Measurements from ENCODE around the gene ME1. TPM values are rescaled to one million over a fixed set of nuclear protein-coding genes. Genes with fewer than 3 reads are reported as not detected.
"Not testable (repeated sequence)": the region's sequence is repeated elsewhere in the genome, so short reads cannot be mapped to it uniquely, and the experiment has no call there.

The ME1 gene
- total RNA-seq, 1 experiment from 2014 or later = 40.5 TPM

- ATAC-seq = no peak
- intact Hi-C loops (cut with micrococcal nuclease) = no loop called here
- H3K27ac ChIP-seq (ENCODE audit: low read depth, low read length) = no peak overlapping the region
- ChIA-PET POLR2A (no interaction called here), CTCF (no interaction called here), RAD21 (ENCODE audit: low non-redundant PET in 1 of 2, low total read pairs in 2 of 2, uncharacterized antibody in 2 of 2, unreplicated experiment in 2 of 2) (no interaction called here)
- DNase-seq (ENCODE audit: low read depth, low spot score) = no peak
- H3K27me3 ChIP-seq (ENCODE audit: insufficient read depth, low read length) = no peaks in the 10 kb centered on the region
- H4K20me1 ChIP-seq (ENCODE audit: insufficient read depth) = no peaks in the 10 kb centered on the region
- no peak overlapping the region for H3K9ac ChIP-seq (ENCODE audit: low read length)
- no TSS peak for BruUV-seq (replicated peaks)
- H3K4me2 ChIP-seq (ENCODE audit: low read length) = no peak overlapping the region
- H3K36me3 ChIP-seq (ENCODE audit: control insufficient read depth in 1 of 2, insufficient read depth in 2 of 2, low read length in 2 of 2) = no peaks in the 10 kb centered on the region; a peak in 1 of 4 replicates
- no peaks in the 10 kb centered on the region for H3K9me2 ChIP-seq (ENCODE audit: insufficient read depth)
- H3K4me1 ChIP-seq (ENCODE audit: control insufficient read depth in 1 of 2, insufficient read depth in 2 of 2, low read length in 2 of 2) = no peaks in the 10 kb centered on the region
- H2AFZ ChIP-seq (ENCODE audit: low read depth, low read length, poor library complexity, severe bottlenecking) = no peak overlapping the region
- H3K9me3 ChIP-seq (ENCODE audit: control insufficient read depth in 1 of 2, insufficient read depth in 1 of 2, low read depth in 1 of 2, low read length in 2 of 2) = no peaks in the 10 kb centered on the region
- TF ChIP-seq ZBTB33 (IDR thresholded peaks at IDR 0.05; ENCODE audit: extremely low read depth, insufficient replicate concordance, low read length) = no peak
- no peak for TF ChIP-seq MAX (IDR thresholded peaks at IDR 0.05)
- no peak for TF ChIP-seq TCF7L2 (IDR thresholded peaks at IDR 0.05; ENCODE audit: borderline replicate concordance, extremely low read depth, insufficient read depth, insufficient read length)
- no peak for TF ChIP-seq SIN3A (IDR thresholded peaks at IDR 0.05; ENCODE audit: low read depth)
- TF ChIP-seq ZFX (IDR thresholded peaks at IDR 0.05) = no peak
- TF ChIP-seq EZH2phosphoT487 (IDR thresholded peaks at IDR 0.05; ENCODE audit: borderline replicate concordance) = no peak
- no peak for TF ChIP-seq YY1 (IDR thresholded peaks at IDR 0.05; ENCODE audit: extremely low read depth, insufficient replicate concordance, low read depth, low read length)
- no peak for TF ChIP-seq EGR1 (IDR thresholded peaks at IDR 0.05; ENCODE audit: low read depth)
- H3K4me3 ChIP-seq (replicated peaks in 1 of 2; ENCODE audit: low read depth in 1 of 2, low read length in 2 of 2) = no peak overlapping the region
- H3K79me2 ChIP-seq (ENCODE audit: insufficient read depth, low read length) = no peaks in the 10 kb centered on the region; the same call in 1 of the 2 replicates
Measured at GRCh38 chr6:83341765-83342164, 89.1 kb downstream of the ME1 start.

- H3K4me3 ChIP-seq (replicated peaks in 1 of 2; ENCODE audit: low read depth in 1 of 2, low read length in 2 of 2); POLR2A ChIA-PET; H3K9me3 ChIP-seq (ENCODE audit: control insufficient read depth in 1 of 2, insufficient read depth in 1 of 2, low read depth in 1 of 2, low read length in 2 of 2); H3K27ac ChIP-seq (ENCODE audit: low read depth, low read length); RAD21 ChIA-PET (ENCODE audit: low non-redundant PET in 1 of 2, low total read pairs in 2 of 2, uncharacterized antibody in 2 of 2, unreplicated experiment in 2 of 2); H3K4me2 ChIP-seq (ENCODE audit: low read length); H2AFZ ChIP-seq (ENCODE audit: low read depth, low read length, poor library complexity, severe bottlenecking); ATAC-seq; H4K20me1 ChIP-seq (ENCODE audit: insufficient read depth); H3K27me3 ChIP-seq (ENCODE audit: insufficient read depth, low read length); H3K9ac ChIP-seq (ENCODE audit: low read length); CTCF ChIA-PET; H3K36me3 ChIP-seq (ENCODE audit: control insufficient read depth in 1 of 2, insufficient read depth in 2 of 2, low read length in 2 of 2); H3K4me1 ChIP-seq (ENCODE audit: control insufficient read depth in 1 of 2, insufficient read depth in 2 of 2, low read length in 2 of 2); BruUV-seq (replicated peaks); intact Hi-C loops (cut with micrococcal nuclease); DNase-seq (ENCODE audit: low read depth, low spot score); H3K9me2 ChIP-seq (ENCODE audit: insufficient read depth): not testable (repeated sequence)
- H3K79me2 ChIP-seq (ENCODE audit: insufficient read depth, low read length) = peaks cover 21% of the 10 kb centered on the region; the same call in 1 of the 2 replicates
Measured at GRCh38 chr6:83333916-83334315, 96.9 kb downstream of the ME1 start.
